ENCODE measurements around the gene PPP3CA.

- TF ChIP-seq EZH2phosphoT487 (IDR thresholded peaks at IDR 0.05; ENCODE audit: borderline replicate concordance, low read length) (no peak), EZH2 (IDR thresholded peaks at IDR 0.05; ENCODE audit: low read length, unreplicated experiment) (no peak)
Measured at GRCh38 chr4:101262683-101263082, 84.6 kb downstream of the PPP3CA start.
